Lower leg skin (tissue), 4 donors: ENCODE measurements around the gene MGAT4A. TPM values are rescaled to one million over a fixed set of nuclear protein-coding genes. Genes with fewer than 3 reads are reported as not detected.

Experiments
- DNase-seq, 2 donors: peaks; one replicate each; pipeline ENCODE4 v3.0.0-alpha.2; 2019; ENCODE audit warnings: low spot score in 2 of 2
- H3K4me3 ChIP-seq: fragments of 200-600 bp; sonication (generic); 2 replicates; pipeline ENCODE4 v1.5.1; 2017; ENCODE audit warnings: mild to moderate bottlenecking, low read depth; ENCODE audit not compliant: poor library complexity, severe bottlenecking
- POLR2A ChIP-seq, 2 donors: fragments of 450-650 bp; IDR thresholded peaks; one replicate each; pipeline ENCODE4 v1.6.1; 2016 to 2017; ENCODE audit warnings: antibody characterized with exemption in 2 of 2, mild to moderate bottlenecking in 1 of 2, moderate library complexity in 1 of 2
- WGBS, 2 donors: methylation state at CpG; one replicate each; pipeline ENCODE4 v1.1.5; 2018; 5-methylcytosine and 5-hydroxymethylcytosine counted together
- intact Hi-C: fragments of 100-400 bp; cut with DNase I; formaldehyde crosslinking; loops from one replicate; pipeline ENCODE4 v1.15.0; 2023; ENCODE audit warnings: low total_unique reads
- total RNA-seq, 4 donors: library from RNA; depleted of rRNA; stranded (reverse); fragments of >200 nt; gene quantifications; one replicate each; pipeline ENCODE4 v1.1.0, GENCODE V29; 2016
- TF ChIP-seq, protein P1 (sequence below), 3 donors: fragments of 450-650 bp; IDR thresholded peaks; one replicate each; pipeline ENCODE4 v1.5.1; 2016; ENCODE audit warnings: antibody characterized with exemption in 3 of 3, mild to moderate bottlenecking in 3 of 3, moderate library complexity in 2 of 3

The MGAT4A gene
- total RNA-seq, 4 donors from 2014 or later = 7.3 to 24.9 (median 14.2) TPM

DNA sequence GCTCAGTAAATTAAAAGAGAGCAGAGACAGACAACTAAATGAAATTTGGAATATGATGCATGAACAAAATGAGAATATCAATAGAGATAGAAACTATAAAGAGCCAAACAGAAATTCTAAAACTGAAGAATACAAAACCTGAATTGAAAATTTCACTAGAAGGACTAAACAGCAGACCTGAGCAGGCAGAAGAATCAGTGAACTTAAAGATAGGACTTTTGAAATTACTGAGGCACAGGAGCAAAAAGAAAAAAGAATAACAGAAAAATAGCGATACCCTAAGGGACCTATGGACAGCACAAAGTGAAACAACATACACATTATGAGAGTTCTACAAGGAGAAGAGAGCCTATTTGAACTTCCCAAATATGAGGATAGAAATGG is 80.9 kb downstream of the MGAT4A start:
- H3K4me3 ChIP-seq = no peak overlapping the region
- no peak for DNase-seq
- 92 to 97% methylated on average over 1 of the region's 1 CpG for WGBS, 2 donors
- intact Hi-C loops = loop anchor here (5.0 kb wide), 2 partner anchors 187 to 417 kb away; no protein-coding TSS in a partner anchor
- TF ChIP-seq, protein P1, sequence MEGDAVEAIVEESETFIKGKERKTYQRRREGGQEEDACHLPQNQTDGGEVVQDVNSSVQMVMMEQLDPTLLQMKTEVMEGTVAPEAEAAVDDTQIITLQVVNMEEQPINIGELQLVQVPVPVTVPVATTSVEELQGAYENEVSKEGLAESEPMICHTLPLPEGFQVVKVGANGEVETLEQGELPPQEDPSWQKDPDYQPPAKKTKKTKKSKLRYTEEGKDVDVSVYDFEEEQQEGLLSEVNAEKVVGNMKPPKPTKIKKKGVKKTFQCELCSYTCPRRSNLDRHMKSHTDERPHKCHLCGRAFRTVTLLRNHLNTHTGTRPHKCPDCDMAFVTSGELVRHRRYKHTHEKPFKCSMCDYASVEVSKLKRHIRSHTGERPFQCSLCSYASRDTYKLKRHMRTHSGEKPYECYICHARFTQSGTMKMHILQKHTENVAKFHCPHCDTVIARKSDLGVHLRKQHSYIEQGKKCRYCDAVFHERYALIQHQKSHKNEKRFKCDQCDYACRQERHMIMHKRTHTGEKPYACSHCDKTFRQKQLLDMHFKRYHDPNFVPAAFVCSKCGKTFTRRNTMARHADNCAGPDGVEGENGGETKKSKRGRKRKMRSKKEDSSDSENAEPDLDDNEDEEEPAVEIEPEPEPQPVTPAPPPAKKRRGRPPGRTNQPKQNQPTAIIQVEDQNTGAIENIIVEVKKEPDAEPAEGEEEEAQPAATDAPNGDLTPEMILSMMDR (IDR thresholded peaks at IDR 0.05) = no peak

DNA sequence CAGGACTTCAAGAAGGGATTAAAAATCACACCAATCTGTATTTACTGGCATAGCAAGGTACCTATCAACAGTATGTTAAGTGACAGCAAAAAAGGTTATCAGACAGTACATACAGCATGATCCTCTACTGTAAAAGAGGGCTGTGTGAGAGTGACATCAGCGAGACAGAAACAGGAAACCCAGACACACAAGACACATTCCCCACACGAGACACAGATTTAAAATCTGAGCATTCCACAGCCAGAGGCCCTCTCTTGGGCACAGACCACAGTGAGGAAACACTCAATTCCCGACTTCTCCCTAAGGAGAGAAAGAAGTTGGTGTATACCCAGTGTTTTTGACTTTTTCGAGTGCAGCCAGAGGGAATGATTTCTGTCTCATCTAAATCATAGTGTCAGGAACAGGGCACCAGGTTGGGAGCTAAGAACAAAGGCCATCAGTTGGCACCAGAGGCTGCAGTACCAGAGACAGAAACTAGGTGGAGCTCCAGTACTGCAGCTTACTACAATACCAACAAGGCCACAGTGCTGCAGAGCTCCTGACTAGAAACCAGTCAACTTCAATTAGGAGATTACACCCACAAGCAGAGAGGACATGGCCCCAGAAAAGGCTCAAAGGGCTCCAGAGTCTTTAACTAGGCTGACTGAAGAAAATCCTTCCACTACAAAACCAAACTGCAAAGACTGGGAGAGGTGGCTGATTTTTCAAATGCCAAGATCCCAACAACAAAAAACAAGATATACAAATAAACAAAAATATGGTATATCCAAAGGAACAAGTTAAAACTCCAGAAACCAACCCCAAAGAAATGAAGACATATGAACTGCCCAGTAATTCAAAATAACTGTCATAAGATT is 81.6 kb downstream of the MGAT4A start:
- DNase-seq = peak; percentile 86 to 95
- no peak overlapping the region for H3K4me3 ChIP-seq
- TF ChIP-seq, protein P1 (IDR thresholded peaks at IDR 0.05) = peak in 1 of 3 donors; percentile 85
- TF ChIP-seq POLR2A (IDR thresholded peaks at IDR 0.05) = no peak
- intact Hi-C loops = loop anchor here (5.0 kb wide), 2 partner anchors 188 to 418 kb away; no protein-coding TSS in a partner anchor
- WGBS, 2 donors = 21 to 26% methylated on average over 4 of the region's 4 CpGs

DNA sequence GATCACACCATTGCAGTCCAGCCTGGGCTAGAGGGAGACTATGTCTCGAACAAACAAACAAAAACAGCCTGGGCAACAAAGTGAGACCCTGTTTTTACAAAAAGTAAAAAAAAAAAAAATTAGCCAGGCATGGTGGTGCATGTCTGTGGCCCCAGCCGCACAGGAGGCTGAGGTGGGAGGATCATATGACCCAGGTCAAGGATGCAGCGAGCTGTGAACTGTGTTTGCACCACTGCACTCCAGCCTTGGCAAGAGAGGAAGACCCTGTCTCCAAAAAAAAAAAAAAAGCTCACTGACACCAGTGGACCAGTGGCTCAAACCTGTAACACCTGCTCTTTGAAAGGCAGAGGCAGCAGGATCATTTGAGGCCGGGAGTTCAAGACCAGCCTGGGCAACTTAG is 82.5 kb downstream of the MGAT4A start:
- no peak for DNase-seq
- intact Hi-C loops = loop anchor here (5.0 kb wide), 2 partner anchors 189 to 419 kb away; no protein-coding TSS in a partner anchor
- TF ChIP-seq, protein P1 (IDR thresholded peaks at IDR 0.05) = no peak
- no peak for TF ChIP-seq POLR2A (IDR thresholded peaks at IDR 0.05)
- 90 to 91% methylated on average over 4 of the region's 4 CpGs for WGBS, 2 donors
- H3K4me3 ChIP-seq = no peak overlapping the region

DNA sequence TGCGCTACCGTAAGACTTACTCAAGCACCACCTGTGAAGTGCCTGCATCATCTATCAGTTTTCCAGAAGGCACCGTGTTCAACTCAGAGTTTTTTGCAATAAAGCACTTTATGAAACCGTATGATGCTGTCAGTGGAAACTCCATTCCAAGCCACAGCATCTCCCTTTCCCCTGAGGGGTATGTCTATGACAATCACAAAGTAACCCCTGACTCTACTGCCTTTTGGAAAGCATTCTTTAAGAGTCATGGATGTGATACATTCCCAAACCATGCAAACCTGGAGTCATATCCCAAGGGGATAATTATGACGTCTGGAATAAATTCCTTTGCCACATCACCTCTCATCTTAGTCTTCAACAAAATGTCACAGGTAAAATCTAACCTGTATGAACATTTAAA is 83.3 kb downstream of the MGAT4A start:
- intact Hi-C loops = loop anchor here (5.0 kb wide), 2 partner anchors 190 to 420 kb away; no protein-coding TSS in a partner anchor
- no peak for TF ChIP-seq POLR2A (IDR thresholded peaks at IDR 0.05)
- TF ChIP-seq, protein P1 (IDR thresholded peaks at IDR 0.05) = no peak
- WGBS, 2 donors = 75 to 76% methylated on average over 5 of the region's 5 CpGs
- DNase-seq = no peak
- no peak overlapping the region for H3K4me3 ChIP-seq

DNA sequence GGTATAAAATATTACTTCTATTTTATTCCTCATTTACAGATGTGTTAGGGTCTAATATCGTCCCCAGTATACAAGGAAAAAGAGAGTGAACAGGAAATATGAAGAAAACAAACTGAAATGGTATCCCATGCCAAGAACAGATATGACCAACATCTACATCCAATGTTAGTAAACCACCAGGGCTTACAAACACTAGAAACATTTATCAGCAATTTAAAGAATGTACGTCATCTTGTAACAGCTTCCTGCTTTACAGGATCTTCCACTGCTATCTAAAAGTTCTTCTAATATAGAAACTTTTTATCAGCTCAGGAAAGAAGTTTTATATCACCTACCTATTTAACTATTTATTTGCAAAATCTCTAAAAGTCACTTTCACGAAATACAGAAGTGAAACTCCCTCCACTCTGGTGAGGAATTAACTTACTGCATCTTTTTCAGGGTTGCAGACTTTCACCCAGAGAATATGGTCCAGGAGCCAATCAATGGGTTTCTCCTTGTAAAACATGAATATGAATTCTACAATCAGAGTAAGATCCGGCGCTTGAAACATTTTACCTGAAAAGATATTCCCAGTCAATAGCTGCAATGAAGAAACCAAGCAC is 87.3 kb downstream of the MGAT4A start:
- intact Hi-C loops = no loop called here
- H3K4me3 ChIP-seq = no peak overlapping the region
- TF ChIP-seq, protein P1 (IDR thresholded peaks at IDR 0.05) = no peak
- no peak for TF ChIP-seq POLR2A (IDR thresholded peaks at IDR 0.05)
- no peak for DNase-seq
- WGBS, 2 donors = 91% methylated on average over 5 of the region's 5 CpGs
